GM19023 (cell line): ENCODE data around the gene PDE6B.
"Not testable (repeated sequence)": the region's sequence is repeated elsewhere in the genome, so short reads cannot be mapped to it uniquely, and the experiment has no call there.

Source experiments
- ATAC-seq: cut with Tn5 transposase; IDR thresholded peaks from one replicate; pipeline ENCODE4 v1.9.1; 2021; ENCODE audit warnings: mild to moderate bottlenecking, moderate library complexity; ENCODE audit not compliant: unreplicated experiment

Gene PDE6B

DNA sequence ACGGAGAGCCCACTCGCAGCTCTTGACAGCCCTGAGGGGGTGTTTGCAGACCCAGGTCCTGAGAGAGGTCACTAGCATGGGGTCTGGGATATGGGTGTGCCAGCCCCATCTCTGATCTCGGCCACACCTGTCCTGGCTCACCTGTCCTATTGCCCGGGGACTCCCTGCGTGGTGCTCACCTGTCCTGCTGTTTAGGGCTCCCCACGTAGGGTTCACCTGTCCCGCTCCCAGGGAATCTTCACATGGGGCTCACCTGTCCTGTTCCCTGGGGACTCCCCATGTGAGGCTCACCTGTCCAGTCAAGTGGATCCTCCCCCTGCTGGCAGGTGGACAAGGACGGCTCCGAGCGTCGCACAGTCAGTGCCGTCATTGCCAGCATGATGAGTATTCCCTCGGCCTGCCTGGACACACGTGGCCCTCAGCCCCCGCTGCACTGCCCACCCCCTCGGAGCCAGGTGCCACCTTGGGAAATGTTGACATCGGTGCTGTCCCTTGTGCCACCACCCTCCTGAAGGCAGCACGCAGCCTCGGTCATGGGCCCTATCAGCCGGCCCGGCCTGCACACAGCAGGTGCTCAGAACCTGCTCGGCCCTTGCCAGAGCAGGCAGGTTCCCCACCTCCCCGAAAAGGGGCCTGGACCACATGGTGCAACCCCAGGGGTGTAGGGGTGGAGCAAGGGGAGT lies 57.3 kb downstream of the PDE6B start:
- ATAC-seq = no peak

DNA sequence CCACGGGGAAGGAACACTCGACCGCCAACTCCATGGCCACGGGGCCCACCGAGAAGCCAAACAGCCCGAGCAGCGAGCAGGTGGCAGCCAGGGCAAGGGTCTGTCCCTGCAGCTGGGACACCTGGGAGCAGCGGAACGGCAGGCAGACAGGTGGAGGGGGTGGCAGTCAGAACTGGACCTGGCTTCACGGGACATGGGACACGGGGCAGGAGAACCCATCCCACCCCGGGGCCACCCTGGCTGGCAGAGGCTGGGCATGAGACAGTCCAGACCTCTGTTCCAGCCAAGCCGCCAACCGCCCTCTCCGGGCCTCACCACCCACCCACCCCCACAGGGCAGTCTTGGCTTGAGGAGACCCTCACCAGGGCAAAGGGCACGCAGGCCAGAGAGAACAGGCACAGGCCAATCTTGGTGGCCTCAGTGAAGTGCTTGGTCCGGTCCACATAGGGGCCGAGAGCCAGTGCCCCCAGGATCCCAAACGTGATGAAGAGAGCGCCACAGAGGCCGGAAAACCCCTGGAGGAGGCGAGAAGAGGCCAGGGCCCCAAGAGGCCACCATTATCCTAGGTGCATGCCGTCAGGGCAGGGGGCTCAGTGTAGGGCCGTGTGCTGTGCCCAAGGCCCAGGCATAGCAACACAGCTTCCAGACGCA lies 58.0 kb downstream of the PDE6B start:
- no peak for ATAC-seq

DNA sequence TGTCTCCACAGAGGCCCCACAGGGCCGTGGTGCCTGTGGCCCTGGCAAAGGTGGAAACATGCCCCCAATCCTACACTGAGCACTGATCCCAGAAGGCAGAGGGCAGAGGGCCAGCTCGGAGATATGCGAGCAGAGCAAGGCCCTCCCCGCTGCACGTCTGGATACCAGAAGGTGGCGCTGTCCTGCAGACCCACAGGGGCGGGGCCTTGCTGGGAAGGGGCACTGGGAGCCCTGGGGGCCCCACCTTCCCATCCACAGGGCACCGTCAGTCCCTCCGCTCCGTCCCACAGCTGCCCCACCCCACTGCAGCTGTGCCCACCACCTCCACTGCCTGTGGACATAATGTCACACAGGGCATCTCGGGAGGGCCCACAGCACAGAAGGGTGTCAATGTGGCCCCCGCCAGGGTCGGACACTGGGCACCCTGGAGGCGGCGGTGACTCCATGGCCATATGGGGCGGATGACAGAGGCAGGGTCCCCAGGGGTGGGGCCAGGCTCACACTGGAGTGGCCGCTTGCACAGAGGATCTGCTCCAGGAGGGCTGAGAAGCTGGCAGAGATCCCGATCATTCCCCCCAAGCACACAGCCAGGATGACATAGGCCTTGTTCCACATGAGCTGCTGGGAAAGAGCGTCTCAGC lies 58.7 kb downstream of the PDE6B start:
- ATAC-seq = no peak

DNA sequence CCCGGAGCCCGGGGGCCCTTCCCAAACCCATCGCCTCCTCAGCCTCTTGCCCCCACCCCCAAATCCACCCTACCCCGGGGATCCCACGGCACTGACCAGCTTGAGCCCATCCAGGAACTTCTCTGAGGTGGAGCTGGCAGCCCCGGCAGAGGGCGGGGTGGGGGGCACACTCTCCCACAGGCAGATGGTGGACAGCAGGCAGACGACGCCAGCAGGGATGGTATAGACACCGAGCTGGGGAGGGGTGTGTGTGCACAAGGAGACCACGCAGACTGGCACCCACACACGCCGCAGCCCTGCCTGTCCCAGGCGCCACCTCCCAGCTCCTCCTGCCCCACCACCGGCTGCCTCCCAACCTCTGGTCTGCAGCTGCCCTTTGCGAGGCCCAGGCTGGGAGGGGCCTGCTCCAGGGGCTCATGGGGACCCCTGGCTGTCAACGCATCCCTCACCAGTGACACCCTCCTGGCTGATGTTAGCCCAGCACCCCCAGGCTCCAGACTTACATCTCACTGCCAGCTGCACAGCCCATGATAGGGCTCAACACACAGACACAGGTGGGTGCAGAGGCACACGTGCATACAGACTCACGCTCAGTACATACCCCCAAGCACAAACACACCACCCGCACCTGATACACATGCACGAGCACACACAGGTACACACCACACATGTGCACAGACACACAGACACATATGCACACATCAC lies 59.4 kb downstream of the PDE6B start:
- no peak for ATAC-seq

DNA sequence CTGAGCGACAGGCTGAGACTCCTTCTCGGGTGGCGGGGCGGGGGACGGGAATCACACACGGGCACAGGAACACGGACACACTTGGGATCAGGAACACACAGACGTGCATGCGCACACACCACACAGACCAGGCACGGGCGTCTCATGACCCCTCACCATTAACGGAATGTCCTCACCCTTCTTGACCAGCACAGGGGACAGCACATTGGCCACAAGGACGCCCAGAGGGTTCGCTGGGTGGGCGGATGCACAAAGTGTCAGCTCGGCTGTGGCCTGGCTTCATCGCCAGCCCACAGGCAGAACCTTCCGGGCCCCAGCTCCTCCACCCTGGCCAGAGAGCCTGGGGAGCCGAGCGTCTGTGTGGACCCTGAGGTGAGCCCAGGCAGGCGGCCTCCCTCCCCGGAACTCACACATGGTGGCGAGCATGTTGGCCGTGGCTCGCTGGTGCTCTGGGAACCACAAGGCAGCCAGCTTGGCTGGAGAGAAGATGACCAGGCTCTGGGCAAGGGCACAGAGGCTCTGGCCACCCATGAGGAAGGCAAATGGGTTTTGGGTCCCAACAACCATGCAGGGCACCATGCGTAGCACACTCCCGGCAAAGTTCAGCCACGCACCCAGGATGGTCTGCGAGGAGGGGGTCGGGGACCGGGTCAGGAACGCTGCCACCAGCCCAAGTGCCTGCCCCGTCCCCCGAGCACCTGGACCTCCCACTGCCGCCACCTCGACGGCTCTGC lies 60.5 kb downstream of the PDE6B start:
- no peak for ATAC-seq

DNA sequence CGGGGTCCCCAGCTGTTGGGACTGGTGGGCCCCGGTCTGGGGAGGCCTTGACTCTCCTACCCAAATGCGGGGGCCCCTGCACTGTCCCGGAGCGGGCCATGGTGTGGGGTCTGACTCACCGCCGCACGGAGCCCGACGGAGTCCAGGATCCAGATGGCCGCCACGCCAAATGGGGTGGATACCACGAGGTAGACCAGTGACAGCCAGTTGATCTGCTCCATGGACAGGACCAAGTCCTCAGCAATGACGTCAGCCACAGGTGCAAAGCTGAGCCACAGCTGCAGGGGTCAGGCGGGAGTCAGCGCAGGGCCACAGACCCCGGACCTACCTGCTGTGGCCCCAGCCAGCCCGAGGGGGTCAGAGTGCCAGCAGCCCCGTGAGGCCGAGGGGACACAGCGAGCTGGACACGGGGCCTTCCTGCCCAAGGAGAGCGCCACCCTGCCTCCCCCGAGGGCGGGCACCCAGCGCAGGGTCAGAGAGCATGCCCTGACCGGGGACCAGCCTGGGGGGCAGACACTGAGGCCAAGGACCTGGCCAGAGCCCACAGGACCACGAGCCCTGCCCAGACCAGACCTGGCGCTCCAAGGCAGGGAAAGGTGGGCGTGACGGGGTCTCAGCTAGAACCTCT lies 61.2 kb downstream of the PDE6B start:
- ATAC-seq = no peak

DNA sequence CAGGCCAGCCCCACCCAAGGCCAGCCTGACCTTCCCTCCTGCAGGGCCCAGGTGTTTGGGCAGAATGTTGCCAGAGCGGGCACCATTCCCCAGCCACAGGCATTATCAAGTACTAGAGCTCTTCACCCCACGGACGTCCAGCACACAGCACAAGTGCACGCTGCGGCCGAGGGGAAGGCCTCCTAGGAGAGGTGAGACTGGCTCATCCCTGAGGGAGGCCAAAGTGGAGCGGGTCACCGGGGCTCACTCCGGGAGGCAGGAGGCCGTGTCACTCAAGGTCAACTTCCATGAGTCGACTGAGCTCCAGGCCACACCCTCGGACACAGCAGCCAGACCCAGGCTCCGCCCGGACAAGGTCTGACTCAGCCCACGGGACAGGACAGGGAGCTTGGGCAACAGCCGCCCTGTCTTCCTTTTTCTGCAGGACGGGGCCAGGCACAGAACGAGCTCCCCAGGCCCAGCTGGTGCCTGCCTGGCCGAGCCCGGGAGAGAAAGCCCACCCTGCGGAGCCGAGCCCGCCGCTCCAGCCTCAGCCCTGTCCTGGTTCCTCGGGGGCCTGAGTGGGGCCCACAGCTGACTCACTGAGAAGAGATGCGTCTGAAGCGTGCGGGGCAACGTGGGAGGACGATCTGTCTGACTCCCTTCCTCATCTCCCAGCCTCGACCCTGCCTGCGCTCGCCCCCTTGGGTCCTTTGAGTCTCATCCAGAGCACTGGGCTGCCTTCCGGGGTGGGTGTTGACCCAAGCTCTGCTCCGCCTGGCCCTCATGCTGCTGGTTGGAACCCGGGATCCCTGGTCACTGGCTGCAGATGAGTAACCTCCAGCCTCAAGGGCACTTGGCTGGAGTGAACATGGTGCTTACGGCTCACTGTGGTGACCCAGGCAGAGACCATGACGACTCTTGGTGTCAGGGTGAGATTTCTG lies 61.9 kb downstream of the PDE6B start:
- ATAC-seq = no peak

DNA sequence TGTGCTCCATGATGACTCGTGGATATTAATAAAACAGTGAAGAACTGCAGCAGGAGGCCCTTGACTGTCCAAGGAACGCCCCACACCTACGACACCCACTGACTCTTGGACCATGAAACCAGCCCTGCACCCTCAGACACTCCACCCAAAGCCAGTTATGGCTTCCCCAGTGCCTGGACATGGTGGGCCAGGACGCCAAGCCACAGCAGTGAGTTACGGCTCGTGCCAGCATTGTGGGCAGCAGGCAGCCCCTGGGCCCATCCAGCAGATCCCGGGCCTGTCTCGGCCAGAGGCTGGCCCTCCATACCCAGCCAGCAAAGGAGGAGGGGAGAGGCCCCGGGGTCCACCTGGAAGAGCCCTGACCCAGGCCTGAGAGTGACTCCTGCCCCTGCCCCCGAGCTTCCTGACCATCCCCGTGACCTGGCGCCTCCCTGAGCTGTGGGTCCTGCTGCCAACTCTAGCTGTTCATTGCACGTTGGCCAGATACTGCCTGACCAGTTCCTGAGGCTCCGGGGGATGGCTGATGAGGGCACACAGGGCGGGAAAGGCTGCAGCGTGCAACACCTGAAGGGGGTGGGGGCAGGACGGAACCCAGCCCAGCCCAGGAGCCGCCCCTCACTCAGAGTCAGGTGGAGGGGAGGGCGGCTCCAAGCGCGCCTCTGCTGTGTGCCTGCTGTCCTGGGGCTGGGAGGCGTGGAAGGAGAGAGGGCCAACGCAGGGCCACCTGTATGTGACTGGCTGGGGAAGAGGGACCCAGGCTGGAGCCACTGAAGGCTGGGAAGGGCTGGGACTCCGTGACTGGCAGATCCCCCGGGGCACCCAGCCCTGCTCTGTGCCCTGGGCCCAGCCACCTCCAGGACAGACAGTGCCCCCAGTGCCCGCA lies 62.8 kb downstream of the PDE6B start:
- no peak for ATAC-seq

DNA sequence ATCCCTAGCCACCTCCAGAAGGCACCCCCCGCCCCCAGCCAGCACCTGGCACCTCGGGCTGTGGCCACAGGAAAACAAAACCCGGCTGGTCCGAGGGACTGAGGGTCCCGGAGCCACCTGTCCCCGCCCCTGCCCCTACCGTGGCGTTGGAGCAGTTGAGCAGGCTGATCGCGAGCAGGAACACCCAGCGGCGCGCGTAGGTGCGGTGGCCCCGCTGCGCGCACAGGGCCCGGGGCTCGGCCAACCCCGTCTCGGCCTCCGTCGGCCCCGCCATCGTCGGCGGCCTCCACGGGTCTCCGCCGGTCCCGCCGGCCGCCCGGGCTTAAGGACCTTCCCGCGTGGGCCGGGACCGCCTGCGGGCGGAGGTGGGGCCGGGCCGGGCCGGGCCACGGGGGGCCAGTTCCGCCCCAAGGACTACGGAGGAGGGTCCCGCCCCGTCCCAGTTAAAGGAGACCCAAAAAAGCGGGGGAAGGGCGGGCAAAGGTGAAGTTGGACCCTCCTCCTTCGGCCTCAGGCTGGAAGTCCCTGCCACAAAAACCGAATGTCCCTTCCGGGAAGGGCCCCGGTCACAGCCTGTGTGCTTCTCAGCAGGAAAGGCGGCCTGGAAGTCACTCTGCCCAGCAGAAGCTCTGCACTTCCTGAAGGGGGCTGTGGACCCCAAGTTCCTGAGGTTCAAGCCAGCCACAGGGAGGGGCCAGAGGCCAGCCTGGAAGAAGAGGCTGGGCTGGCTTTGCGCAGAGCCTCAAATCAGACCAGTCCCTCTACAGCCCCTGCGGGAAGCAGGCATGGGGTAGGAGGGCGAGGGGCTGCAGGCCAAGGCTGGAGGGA lies 63.7 kb downstream of the PDE6B start, which contains the start of gene SLC49A3:
SLC49A3 (minus strand) TSS at position 298 of the 828 bp plus-strand sequence; CDS start at position 274, 24 bp downstream.
- no peak for ATAC-seq

DNA sequence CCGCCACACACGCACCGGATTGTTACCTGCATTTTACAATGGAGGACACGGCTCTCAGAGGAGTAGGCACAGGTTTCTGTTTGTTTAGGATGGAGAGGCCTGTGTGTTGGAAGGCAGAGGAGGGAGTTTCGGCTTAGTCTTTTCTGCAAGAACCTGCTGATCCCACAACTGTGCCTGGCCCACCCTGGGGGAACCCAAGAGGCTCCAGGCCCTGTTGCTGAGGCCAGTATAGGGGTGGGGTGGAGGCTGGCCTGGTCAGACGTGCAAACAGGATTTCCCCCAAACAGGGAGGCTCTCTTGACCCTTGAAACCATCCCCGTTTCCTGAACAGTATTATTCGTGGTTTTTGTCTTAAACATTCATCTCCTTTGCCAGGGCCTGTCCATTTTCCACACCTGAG lies 64.3 kb downstream of the PDE6B start:
- ATAC-seq = no peak

DNA sequence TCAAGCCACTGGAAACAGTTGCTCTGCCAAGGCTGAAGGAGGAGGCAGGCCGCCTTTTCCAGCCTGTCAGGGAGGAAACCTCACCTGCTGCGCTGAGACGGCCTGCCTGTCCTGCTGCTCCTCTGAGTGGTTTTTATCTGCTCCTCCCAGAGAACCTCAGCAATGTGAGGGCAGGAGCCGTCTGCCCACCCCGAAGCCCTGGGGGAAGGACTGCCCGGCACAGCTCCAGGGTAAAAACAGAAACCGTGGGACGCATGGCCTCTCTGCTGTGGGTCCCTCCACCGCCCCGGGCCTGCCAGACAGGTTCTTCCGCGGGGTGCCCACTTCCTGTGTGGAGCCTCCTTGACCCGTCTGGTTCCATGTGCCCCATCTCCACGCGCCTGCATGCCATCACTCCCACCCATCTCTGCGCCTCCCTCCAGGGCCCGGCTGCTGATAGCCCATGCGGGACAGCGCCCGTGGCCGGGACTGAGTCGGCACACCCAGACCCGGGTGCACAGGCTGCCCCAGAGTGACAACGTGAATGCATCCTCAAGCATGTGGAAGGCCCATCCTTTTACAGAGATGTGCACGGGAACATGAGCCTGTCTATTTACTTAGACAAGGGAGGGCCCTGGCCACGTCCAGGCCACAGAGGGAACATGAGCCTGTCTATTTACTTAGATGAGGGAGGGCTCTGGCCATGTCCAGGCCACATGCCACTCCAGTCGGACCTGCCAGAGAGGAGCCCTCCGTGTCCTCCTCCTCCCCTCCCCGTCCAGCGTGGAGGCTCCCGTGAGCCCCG lies 67.6 kb downstream of the PDE6B start:
- no peak for ATAC-seq

DNA sequence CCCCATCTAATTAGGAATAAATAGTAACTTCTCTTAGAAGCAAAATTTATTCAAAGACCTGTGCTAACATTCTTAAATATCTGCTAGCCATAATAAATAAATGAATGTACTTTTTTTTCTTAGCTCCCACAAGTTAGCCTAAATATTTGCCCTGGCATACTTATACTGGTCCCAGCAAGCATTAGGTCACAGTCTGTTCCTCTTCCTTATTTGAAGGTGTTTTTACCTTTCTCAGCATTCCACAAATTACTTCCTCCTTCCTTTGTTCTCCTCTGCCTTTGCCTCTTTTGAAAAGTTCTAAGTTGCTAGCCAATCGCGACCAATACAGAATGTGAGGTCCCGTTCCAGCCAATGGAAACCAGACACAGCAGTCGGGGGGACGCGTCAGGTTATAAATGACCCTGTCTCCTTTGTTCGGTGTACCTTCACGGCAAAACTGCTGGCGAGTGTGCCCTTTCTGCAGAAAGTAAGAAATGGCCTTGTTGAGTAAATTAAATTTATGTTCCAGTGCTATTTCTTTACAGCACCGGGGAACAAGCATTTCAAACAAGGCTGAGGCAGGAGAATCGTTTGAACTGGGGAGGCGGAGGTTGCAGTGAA lies 69.1 kb downstream of the PDE6B start:
- ATAC-seq = not testable (repeated sequence)

DNA sequence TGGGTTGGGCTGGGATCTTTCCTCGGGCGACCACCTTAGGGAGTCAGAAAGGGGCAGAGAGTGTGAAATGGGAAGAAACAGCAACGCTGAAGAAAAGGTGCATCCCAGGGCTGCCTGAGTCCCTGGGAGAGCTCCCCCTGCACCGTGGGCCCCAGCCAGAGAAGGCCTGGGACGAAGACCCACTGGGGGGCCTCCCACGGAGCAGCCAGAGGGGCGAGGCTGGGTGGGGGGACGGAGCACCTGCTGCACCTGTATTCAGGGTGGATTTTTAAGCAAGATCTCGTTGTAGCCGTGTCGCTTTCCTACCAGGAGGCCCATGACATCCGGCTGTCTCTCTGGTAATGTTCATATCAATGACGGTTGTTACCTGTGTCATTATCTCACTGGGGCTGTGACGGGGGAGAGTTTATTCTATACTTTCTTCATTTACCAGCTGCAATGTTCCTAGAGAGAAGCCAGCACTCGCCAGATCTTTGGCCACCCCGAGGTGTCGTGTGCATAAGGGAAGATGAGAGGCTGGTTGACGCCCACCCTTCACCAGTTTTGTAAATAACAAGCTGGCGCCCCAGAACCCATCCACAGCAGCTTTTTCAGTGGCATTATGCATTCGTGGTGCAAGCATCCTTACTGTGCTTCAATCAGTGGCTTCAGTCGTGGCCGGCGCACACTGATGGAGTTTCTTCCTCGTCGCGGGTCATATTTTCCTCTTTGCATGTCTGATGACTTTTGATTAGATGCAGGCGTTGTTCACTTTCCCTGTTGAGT lies 74.6 kb downstream of the PDE6B start:
- no peak for ATAC-seq

DNA sequence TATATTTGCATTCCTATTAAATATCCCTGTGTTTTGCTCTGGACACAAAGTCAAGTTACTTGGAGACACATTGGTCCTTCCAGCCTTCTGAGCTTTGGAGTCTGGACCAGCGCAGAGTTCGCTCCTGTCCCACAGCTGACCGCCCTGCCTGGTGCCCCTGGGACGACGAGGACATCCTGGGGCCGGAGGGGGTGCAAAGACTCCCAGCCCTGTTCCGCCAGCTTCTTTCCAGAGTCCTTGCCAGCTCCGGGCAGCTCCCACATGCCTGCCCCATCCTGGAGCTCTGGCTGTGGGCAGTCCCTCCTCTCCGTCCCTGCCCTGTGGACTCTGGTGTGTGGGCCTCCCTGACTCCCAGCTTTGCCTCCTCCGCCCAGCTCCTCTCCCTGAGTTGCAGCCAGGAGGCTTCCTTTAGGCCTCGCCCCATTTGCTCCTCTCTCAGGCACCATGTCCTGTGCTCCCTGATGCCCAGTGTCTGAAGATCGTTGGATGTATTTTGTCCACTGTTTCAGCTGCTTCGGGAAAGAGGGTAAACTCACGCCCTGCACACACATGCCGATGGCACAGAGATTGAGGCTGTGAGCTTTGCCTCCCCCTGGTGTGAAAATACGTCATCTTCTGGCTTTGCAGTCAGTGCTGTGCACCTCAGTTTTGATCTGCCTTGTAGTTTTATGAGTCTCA lies 75.4 kb downstream of the PDE6B start:
- ATAC-seq = no peak

DNA sequence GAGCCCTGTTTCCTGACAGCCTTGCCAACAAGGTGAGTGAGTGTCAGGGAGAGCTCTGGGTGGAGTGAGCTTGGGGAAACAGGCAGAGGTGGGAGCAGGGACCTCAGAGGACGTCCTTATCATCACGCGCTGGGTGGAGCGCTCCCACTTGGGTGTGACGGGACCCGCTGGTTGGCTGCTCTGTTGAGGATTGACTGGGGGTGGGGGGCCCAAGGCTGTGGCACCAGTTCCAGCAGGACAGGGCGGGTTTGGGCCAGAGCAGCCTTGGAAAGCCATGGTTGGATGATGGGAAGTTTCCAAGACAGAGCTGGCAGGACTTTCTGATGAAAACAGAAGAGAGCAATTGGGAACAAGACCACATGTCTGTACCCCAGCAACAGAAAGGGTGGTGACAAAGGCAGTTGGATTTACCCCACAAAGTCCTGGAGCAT lies 77.3 kb downstream of the PDE6B start:
- ATAC-seq = no peak
